HEK293 (cell line): ENCODE results near the gene GUK1.

Experiments
- CTCF ChIA-PET: fragments of 350-600 bp; formaldehyde crosslinking; extraction: SDS; loops from one replicate; lab custom pipeline; 2021; ENCODE audit warnings: antibody characterized with exemption; lab: Yijun Ruan, JAX
- POLR2A ChIA-PET: fragments of 300-600 bp; formaldehyde crosslinking; extraction: SDS; loops from one replicate; lab custom pipeline; 2020; ENCODE audit warnings: antibody characterized with exemption, inconsistent platforms; lab: Yijun Ruan, JAX
- H3K27ac ChIP-seq: fragments of 200-500 bp; sonication (Bioruptor generic); 2 replicates; pipeline ENCODE4 v1.5.1; 2014; ENCODE audit warnings: low read depth, low read length, control low read depth, inconsistent platforms; ENCODE audit errors: extremely low read depth
- H3K36me3 ChIP-seq, 2 experiments: fragments of 200-500 bp in 1 of 2; sonication (Bioruptor generic) in 1 of 2; 1 replicate in 1 of 2; 2 replicates in 1 of 2; pipeline ENCODE4 v1.5.1; 2014 to 2017; ENCODE audit warnings: inconsistent platforms in 2 of 2, low read length in 2 of 2; ENCODE audit not compliant: control insufficient read depth in 2 of 2, insufficient read depth in 1 of 2
- H3K4me1 ChIP-seq: fragments of 200-500 bp; sonication (Bioruptor generic); 2 replicates; pipeline ENCODE4 v1.5.1; 2014; ENCODE audit warnings: mild to moderate bottlenecking, low read length, inconsistent platforms; ENCODE audit not compliant: control insufficient read depth, insufficient read depth
- H3K4me3 ChIP-seq: 2 replicates; pipeline ENCODE4 v1.5.1; 2011; ENCODE audit warnings: low read depth, mild to moderate bottlenecking, control low read depth, low read length, moderate library complexity
- H3K9me3 ChIP-seq: fragments of 200-500 bp; sonication (Bioruptor generic); 2 replicates; pipeline ENCODE4 v1.5.1; 2014; ENCODE audit warnings: low read depth, low read length, inconsistent platforms; ENCODE audit not compliant: control insufficient read depth, insufficient read depth
- EGR2 ChIP-seq: fragments of 450-650 bp; formaldehyde crosslinking; IDR thresholded peaks from 2 replicates; pipeline ENCODE4 v1.5.1; 2016; ENCODE audit warnings: low read depth, missing biosample characterization, missing genetic modification characterization
- GFI1B ChIP-seq: fragments of 450-650 bp; formaldehyde crosslinking; IDR thresholded peaks from 2 replicates; pipeline ENCODE4 v1.5.1; 2016; ENCODE audit warnings: missing biosample characterization, missing genetic modification characterization
- PATZ1 ChIP-seq: fragments of 450-650 bp; formaldehyde crosslinking; IDR thresholded peaks from 2 replicates; pipeline ENCODE4 v1.5.1; 2016; ENCODE audit warnings: missing biosample characterization, missing genetic modification characterization
- SALL2 ChIP-seq: fragments of 450-650 bp; formaldehyde crosslinking; IDR thresholded peaks from 2 replicates; pipeline ENCODE4 v1.5.0; 2017; ENCODE audit warnings: missing biosample characterization, mild to moderate bottlenecking, missing genetic modification characterization, borderline replicate concordance
- ZBTB1 ChIP-seq: fragments of 450-650 bp; formaldehyde crosslinking; IDR thresholded peaks from 2 replicates; pipeline ENCODE4 v1.5.1; 2016; ENCODE audit warnings: missing biosample characterization, missing genetic modification characterization
- ZBTB10 ChIP-seq: fragments of 450-650 bp; formaldehyde crosslinking; IDR thresholded peaks from 2 replicates; pipeline ENCODE4 v1.5.1; 2016; ENCODE audit warnings: missing biosample characterization, missing genetic modification characterization
- ZNF19 ChIP-seq: fragments of 450-650 bp; formaldehyde crosslinking; IDR thresholded peaks from 2 replicates; pipeline ENCODE4; 2016; ENCODE audit warnings: missing biosample characterization, missing genetic modification characterization, low read depth
- ZNF24 ChIP-seq: fragments of 450-650 bp; formaldehyde crosslinking; IDR thresholded peaks from 2 replicates; pipeline ENCODE4 v1.5.1; 2016; ENCODE audit warnings: missing biosample characterization, missing genetic modification characterization
- ZNF26 ChIP-seq: fragments of 450-650 bp; formaldehyde crosslinking; IDR thresholded peaks from 2 replicates; pipeline ENCODE4 v1.5.1; 2016; ENCODE audit warnings: missing biosample characterization, missing genetic modification characterization
- ZNF398 ChIP-seq: fragments of 450-650 bp; formaldehyde crosslinking; IDR thresholded peaks from 2 replicates; pipeline ENCODE4 v1.5.1; 2017; ENCODE audit warnings: missing biosample characterization, missing genetic modification characterization
- ZNF473 ChIP-seq: fragments of 450-650 bp; formaldehyde crosslinking; IDR thresholded peaks from 2 replicates; pipeline ENCODE4 v1.5.1; 2017; ENCODE audit warnings: missing biosample characterization, missing genetic modification characterization
- ZNF501 ChIP-seq: fragments of 450-650 bp; formaldehyde crosslinking; IDR thresholded peaks from 2 replicates; pipeline ENCODE4 v1.5.1; 2016; ENCODE audit warnings: missing biosample characterization, missing genetic modification characterization
- ZNF555 ChIP-seq: fragments of 450-650 bp; formaldehyde crosslinking; conservative IDR thresholded peaks from 2 replicates; pipeline ENCODE4 v1.5.1; 2017; ENCODE audit warnings: missing biosample characterization, mild to moderate bottlenecking, missing genetic modification characterization, inconsistent platforms
- ZNF571 ChIP-seq: fragments of 450-650 bp; formaldehyde crosslinking; IDR thresholded peaks from 2 replicates; pipeline ENCODE4 v1.5.0; 2017; ENCODE audit warnings: missing biosample characterization, missing genetic modification characterization
- ZNF624 ChIP-seq: fragments of 450-650 bp; formaldehyde crosslinking; IDR thresholded peaks from 2 replicates; pipeline ENCODE4 v1.5.1; 2017; ENCODE audit warnings: missing biosample characterization, missing genetic modification characterization
- ZNF830 ChIP-seq: fragments of 450-650 bp; IDR thresholded peaks from 2 replicates; pipeline ENCODE4 v1.5.0; 2018; ENCODE audit warnings: missing biosample characterization, missing genetic modification characterization, low read depth, mild to moderate bottlenecking, moderate library complexity
- ZNF843 ChIP-seq: fragments of 450-650 bp; formaldehyde crosslinking; IDR thresholded peaks from 2 replicates; pipeline ENCODE4 v1.5.1; 2016; ENCODE audit warnings: missing biosample characterization, missing genetic modification characterization

GUK1 gene

GRCh38 chr1:228112617-228113016, 27.5 kb upstream of the GUK1 start:
- Histone ChIP-seq H3K36me3 (peaks cover 0 to 4% of the 10 kb centered on the region in 2 experiments; a peak in 1 of 3 replicates), H3K27ac (no peak overlapping the region), H3K4me3 (no peak overlapping the region), H3K4me1 (0 out of 2 replicates have a peak, but pooled peaks cover 3% of the 10 kb centered on the region), H3K9me3 (no peaks in the 10 kb centered on the region)
- ChIA-PET CTCF (interaction anchor here (1.4 to 9.9 kb wide), 2 partner anchors 10 to 19 kb away, joined by 4 to 57 read pairs; no protein-coding TSS in a partner anchor), POLR2A (no interaction called here)
- TF ChIP-seq ZNF830 (tag by site-specific recombination) = no peak
- TF ChIP-seq ZNF624 (tag by site-specific recombination) = no peak
- no peak for TF ChIP-seq ZNF398 (tag by site-specific recombination)
- TF ChIP-seq ZNF555 (tag by site-specific recombination) = no peak
- TF ChIP-seq ZBTB10 = no peak

GRCh38 chr1:228114827-228115226, 25.3 kb upstream of the GUK1 start:
- Histone ChIP-seq H3K4me3 (no peak overlapping the region), H3K27ac (no peak overlapping the region), H3K36me3 (no peaks in the 10 kb centered on the region), H3K4me1 (no peaks in the 10 kb centered on the region), H3K9me3 (no peaks in the 10 kb centered on the region)
- ChIA-PET CTCF (interaction anchor here (0.9 to 9.9 kb wide), 2 partner anchors 12 to 16 kb away, joined by 3 to 57 read pairs; no protein-coding TSS in a partner anchor), POLR2A (no interaction called here)
- no peak for TF ChIP-seq ZNF571 (tag by site-specific recombination)
- no peak for TF ChIP-seq ZBTB1 (tag by site-specific recombination)
- TF ChIP-seq EGR2 (tag by site-specific recombination) = no peak
- no peak for TF ChIP-seq SALL2 (tag by site-specific recombination)
- no peak for TF ChIP-seq ZNF501 (tag by site-specific recombination)
- TF ChIP-seq ZNF473 = no peak
- no peak for TF ChIP-seq ZNF24 (tag by site-specific recombination)
- no peak for TF ChIP-seq PATZ1 (tag by site-specific recombination)
- TF ChIP-seq ZNF19 (tag by site-specific recombination) = no peak
- TF ChIP-seq ZNF843 (tag by site-specific recombination) = no peak
- TF ChIP-seq ZNF26 (tag by site-specific recombination) = no peak
- no peak for TF ChIP-seq GFI1B (tag by site-specific recombination)
